Progenitor cell of endocrine pancreas (in vitro differentiated cells): ENCODE data around the gene SZT2. TPM values are rescaled to one million over a fixed set of nuclear protein-coding genes. Genes with fewer than 3 reads are reported as not detected.
A peak's percentile ranks its signal among the peaks of the same experiment; 100 is the strongest.

Experiments
- DNase-seq: peaks from one replicate; pipeline ENCODE4 v3.0.0; 2021; ENCODE audit warnings: low spot score; ENCODE audit not compliant: unreplicated experiment
- H3K27ac Mint-ChIP-seq: 2 replicates; pipeline ENCODE4 v1.8.0; 2021; ENCODE audit warnings: mild to moderate bottlenecking, moderate library complexity, mixed read lengths
- H3K27me3 Mint-ChIP-seq: 2 replicates; pipeline ENCODE4 v1.8.0; 2021; ENCODE audit warnings: mixed read lengths
- H3K36me3 Mint-ChIP-seq: 2 replicates; pipeline ENCODE4 v1.8.0; 2022; ENCODE audit warnings: mixed read lengths; ENCODE audit not compliant: insufficient read depth
- H3K4me1 Mint-ChIP-seq: 2 replicates; pipeline ENCODE4 v1.8.0; 2021; ENCODE audit warnings: low read depth, mixed read lengths
- H3K4me3 Mint-ChIP-seq: 2 replicates; pipeline ENCODE4 v1.8.0; 2021; ENCODE audit warnings: low read depth, mild to moderate bottlenecking, moderate library complexity, mixed read lengths
- H3K9me3 Mint-ChIP-seq: 2 replicates; pipeline ENCODE4 v1.8.0; 2021; ENCODE audit warnings: low read depth, mixed read lengths
- CTCF ChIP-seq: fragments of 200-600 bp; sonication (generic); IDR thresholded peaks from one replicate; pipeline ENCODE4 v1.5.0; 2021; ENCODE audit warnings: antibody characterized with exemption, mild to moderate bottlenecking; ENCODE audit not compliant: unreplicated experiment
- total RNA-seq: library from RNA; stranded (reverse); gene quantifications from 2 replicates; pipeline ENCODE4 v1.2.1, GENCODE V29; 2021

Gene SZT2
- total RNA-seq, 1 donor from 2014 or later: 75.4 TPM

GRCh38 chr1:43446881-43447835 lies 57.5 kb downstream of the SZT2 start:
- H3K27ac Mint-ChIP-seq: no peak overlapping the region
- H3K36me3 Mint-ChIP-seq: peaks cover 20% of the 10 kb centered on the region
- H3K4me1 Mint-ChIP-seq: peaks cover 4% of the 10 kb centered on the region

GRCh38 chr1:43447891-43448708 lies 58.4 kb downstream of the SZT2 start:
- Mint-ChIP-seq H3K27me3 (no peaks in the 10 kb centered on the region), H3K36me3 (peaks cover 26% of the 10 kb centered on the region), H3K27ac (no peak overlapping the region), H3K9me3 (no peaks in the 10 kb centered on the region), H3K4me1 (peaks cover 13% of the 10 kb centered on the region), H3K4me3 (no peak overlapping the region)
- TF ChIP-seq CTCF: no peak
- DNase-seq: no peak

More at GRCh38 chr1:43446881-43447835, 57.5 kb downstream of the SZT2 start:
- no peak for DNase-seq
- no peaks in the 10 kb centered on the region for H3K9me3 Mint-ChIP-seq
- no peaks in the 10 kb centered on the region for H3K27me3 Mint-ChIP-seq
- H3K4me3 Mint-ChIP-seq: no peak overlapping the region
- TF ChIP-seq CTCF: no peak

DNA sequence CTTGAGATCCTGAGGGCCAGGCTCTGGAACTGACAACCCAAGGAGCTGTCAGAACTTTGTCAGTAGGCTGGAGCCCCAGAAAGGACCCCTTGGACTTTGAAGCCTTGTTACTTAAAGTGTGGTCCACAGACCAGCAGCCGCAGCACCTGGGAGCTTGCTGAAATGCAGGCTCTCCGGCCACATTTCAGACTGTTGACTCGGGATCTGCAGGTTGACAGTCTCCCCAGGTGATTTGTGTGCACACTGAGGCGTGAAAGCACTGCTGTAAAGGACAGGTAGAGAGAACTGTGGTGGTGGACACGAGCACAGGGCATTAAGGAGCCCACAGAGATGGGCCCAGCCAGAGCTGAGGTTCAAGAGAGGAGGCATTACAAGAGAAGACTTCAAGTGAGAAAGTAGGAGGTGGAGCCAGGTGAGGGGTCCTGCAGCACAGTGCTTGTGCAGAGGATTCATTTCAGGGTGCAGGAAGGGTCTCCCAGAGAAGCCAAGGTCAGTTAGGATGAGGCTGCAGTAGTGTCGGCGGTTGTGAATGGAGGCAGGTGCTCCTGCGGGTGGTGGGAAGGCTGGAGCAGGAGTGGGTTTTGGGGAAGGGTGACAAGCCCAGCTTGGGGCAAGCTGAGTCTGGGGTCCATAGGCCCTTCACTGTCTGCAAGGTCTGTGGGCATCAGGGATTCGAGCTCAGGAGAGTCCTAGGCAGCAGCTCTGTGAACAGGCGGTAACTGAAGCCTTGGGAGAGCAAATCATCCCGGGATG lies 59.4 kb downstream of the SZT2 start:
- no peak overlapping the region for H3K4me3 Mint-ChIP-seq
- peaks cover 21% of the 10 kb centered on the region for H3K36me3 Mint-ChIP-seq
- no peaks in the 10 kb centered on the region for H3K27me3 Mint-ChIP-seq
- peak overlapping the region; percentile 47 for H3K27ac Mint-ChIP-seq
- DNase-seq: no peak
- no peaks in the 10 kb centered on the region for H3K9me3 Mint-ChIP-seq
- H3K4me1 Mint-ChIP-seq: peaks cover 15% of the 10 kb centered on the region
- no peak for TF ChIP-seq CTCF

DNA sequence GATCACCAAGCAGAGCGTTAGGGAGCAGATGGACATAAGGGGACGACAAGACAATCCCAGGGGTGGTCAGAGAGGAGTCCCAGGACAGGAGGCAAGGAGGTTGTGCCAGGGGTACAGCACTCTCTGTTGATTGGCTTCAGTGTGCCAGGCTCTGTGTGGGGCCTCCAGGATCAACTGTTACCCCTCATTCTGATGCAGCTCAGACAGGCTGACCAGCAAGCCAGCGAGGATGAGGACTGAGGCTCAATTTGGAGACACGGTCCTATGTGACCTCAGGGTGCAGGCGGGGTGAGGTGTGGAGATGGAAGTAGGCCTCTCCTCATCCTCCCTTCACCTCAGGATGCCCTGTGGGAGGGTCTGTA lies 60.0 kb downstream of the SZT2 start:
- no peak for TF ChIP-seq CTCF
- peaks cover 3% of the 10 kb centered on the region for H3K9me3 Mint-ChIP-seq
- no peak for DNase-seq
- H3K36me3 Mint-ChIP-seq: peaks cover 19% of the 10 kb centered on the region
- H3K4me3 Mint-ChIP-seq: no peak overlapping the region
- peaks cover 19% of the 10 kb centered on the region for H3K4me1 Mint-ChIP-seq
- no peak overlapping the region for H3K27ac Mint-ChIP-seq
- no peaks in the 10 kb centered on the region for H3K27me3 Mint-ChIP-seq
